B cell (primary cell): ENCODE results near the gene ADAMTS16.

Experiments used
- EZH2 ChIP-seq: IDR thresholded peaks from 2 replicates; pipeline ENCODE4 v1.6.1; 2012; ENCODE audit warnings: borderline replicate concordance, low read depth, mild to moderate bottlenecking, moderate library complexity, low read length; ENCODE audit not compliant: insufficient read depth, poor library complexity, severe bottlenecking
- TF ChIP-seq, protein P1 (sequence below): fragments of 200-600 bp; IDR thresholded peaks from one replicate; pipeline ENCODE4 v1.8.0; 2022; ENCODE audit warnings: antibody characterized with exemption, mild to moderate bottlenecking

DNA sequence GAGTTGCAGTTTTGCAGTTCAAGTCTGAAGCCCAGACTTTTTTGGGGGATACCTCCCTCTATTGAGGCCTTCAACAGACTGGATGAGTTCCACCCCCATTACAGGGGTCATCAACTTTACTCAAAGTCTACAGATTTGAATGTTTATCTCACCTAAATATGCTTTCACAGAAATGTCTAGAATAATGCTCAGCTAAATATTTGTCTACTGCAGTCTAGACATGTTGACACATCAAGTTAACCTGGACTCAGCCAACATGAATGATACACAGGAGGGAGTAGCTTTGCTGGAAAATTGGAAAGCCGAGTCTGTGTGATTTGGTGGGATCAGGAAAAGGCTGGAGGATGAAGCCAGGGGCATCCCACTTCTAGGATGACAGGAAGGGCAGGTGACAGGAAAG, 154.3 kb downstream of the ADAMTS16 start:
- TF ChIP-seq, protein P1, sequence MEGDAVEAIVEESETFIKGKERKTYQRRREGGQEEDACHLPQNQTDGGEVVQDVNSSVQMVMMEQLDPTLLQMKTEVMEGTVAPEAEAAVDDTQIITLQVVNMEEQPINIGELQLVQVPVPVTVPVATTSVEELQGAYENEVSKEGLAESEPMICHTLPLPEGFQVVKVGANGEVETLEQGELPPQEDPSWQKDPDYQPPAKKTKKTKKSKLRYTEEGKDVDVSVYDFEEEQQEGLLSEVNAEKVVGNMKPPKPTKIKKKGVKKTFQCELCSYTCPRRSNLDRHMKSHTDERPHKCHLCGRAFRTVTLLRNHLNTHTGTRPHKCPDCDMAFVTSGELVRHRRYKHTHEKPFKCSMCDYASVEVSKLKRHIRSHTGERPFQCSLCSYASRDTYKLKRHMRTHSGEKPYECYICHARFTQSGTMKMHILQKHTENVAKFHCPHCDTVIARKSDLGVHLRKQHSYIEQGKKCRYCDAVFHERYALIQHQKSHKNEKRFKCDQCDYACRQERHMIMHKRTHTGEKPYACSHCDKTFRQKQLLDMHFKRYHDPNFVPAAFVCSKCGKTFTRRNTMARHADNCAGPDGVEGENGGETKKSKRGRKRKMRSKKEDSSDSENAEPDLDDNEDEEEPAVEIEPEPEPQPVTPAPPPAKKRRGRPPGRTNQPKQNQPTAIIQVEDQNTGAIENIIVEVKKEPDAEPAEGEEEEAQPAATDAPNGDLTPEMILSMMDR = no peak
- TF ChIP-seq EZH2 = no peak
